ENCODE data around the gene PPIP5K1.
"Not testable (repeated sequence)": the region's sequence is repeated elsewhere in the genome, so short reads cannot be mapped to it uniquely, and the experiment has no call there.

The PPIP5K1 gene

GRCh38 chr15:43544266-43544665 lies 45.7 kb downstream of the PPIP5K1 start:
- DNase-seq, result no peak

DNA sequence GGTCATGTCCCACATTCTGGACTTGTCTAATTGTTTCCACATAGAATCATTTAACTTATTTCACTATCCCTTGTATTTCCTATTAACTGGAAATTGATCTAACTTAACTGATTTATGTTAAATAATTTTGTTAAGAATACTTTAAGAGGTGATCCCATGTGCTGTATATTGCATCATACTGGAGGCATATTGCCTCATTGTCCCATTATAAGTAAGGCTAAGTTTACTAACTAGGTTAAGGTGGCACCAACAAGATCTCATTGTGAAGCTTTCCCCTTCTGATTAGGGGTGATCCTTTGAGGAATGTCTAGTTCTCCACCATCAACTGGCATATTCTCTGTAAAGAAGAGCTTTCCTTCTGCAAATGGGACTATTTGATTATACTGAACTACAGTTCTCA lies 48.2 kb downstream of the PPIP5K1 start:
- DNase-seq, result no peak

- DNase-seq, result no peak
These were observed 51.9 kb downstream of the PPIP5K1 start for GRCh38 chr15:43538091-43538490.

DNA sequence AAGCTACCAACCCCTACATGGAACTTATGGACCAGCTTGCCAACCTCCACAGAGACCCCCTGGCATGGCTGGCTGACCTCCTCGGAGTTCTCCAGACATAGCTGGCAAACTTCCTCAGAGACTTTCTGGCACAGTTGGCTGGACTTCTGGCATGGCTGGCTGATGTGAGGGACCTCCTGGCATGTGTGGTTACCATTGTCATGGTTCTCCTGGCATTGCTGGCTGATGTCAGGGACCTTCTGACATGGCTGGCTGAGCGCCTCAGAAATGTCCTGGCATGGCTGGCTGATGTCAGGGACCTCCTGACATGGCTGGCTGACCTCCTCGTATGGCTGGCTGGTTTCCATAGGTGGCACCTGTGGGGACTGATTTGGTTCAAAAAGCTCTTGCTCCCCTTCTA lies 55.1 kb downstream of the PPIP5K1 start:
- DNase-seq, result no peak

DNA sequence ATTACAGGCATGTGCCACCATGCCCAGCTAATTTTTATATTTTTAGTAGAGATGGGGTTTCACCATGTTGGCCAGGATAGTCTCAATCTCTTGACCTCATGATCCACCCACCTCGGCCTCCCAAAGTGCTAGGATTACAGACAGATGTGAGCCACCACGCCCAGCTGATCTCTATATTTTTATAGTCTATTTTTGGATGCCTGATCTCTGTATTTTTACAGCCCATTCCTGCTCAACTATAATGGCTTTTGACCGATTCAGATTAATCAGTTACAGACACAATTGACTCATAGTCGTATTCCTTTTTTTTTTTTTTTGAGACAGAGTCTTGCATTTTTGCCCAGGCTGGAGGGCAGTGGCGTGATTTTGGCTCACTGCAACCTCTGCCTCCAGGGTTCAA lies 57.2 kb downstream of the PPIP5K1 start:
- not testable (repeated sequence) for DNase-seq

DNA sequence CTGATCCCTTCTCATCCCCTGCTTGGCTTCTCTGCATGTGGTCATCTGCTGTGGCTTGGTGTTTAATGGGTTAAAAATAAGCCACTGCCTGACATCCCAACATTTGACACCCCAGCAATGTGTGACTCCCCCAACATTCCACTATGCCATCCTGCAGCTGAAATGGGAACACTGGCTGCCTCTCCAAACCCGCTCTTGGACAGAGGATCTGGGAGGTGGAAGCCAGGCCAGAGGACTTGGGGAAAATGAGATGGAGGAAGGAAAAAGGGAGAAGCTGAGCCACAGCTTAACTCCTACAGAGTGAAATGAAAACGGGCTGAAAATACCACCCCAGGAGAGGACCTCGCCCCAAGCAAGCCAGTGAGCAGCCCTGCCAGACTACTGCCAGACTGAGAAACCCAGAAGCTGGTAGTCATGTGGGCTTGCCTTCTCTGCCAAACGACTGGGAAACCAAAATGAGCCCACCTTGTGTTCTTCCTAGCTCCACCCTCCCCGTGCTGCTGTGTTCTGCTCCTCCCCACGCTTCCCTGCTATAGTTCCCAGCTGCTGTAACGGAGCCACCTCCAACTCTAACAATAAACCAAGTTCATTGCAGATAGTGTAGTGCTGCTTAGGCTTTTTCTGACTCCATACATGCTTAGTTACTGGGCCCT lies 58.9 kb downstream of the PPIP5K1 start:
- no peak for DNase-seq

GRCh38 chr15:43529587-43530345 lies 60.2 kb downstream of the PPIP5K1 start:
- DNase-seq, result no peak

GRCh38 chr15:43529141-43529540 lies 60.9 kb downstream of the PPIP5K1 start:
- no peak for DNase-seq

GRCh38 chr15:43528542-43529007 lies 61.4 kb downstream of the PPIP5K1 start:
- DNase-seq, result no peak

DNA sequence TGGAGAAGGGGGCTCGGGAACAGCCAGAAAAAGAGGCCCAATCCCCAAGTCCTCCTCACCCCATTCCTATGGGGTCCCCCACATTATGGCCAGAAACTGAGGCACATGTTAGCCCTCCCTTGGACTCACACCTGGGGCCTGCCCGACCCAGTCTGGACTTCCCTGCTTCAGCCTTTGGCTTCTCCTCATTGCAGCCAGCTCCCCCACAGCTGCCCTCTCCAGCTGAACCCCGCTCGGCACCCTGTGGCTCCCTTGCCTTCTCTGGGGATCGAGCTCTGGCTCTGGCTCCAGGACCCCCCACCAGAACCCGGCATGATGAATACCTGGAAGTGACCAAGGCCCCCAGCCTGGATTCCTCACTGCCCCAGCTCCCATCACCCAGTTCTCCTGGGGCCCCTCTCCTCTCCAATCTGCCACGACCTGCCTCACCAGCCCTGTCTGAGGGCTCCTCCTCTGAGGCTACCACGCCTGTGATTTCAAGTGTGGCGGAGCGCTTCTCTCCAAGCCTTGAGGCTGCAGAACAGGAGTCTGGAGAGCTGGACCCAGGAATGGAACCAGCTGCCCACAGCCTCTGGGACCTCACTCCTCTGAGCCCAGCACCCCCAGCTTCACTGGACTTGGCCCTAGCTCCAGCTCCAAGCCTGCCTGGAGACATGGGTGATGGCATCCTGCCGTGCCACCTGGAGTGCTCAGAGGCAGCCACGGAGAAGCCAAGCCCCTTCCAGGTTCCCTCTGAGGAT lies 62.0 kb downstream of the PPIP5K1 start:
- DNase-seq, result no peak

GRCh38 chr15:43527016-43527801 lies 62.8 kb downstream of the PPIP5K1 start:
- DNase-seq, result no peak

- DNase-seq, result no peak
These were observed 63.6 kb downstream of the PPIP5K1 start for GRCh38 chr15:43526261-43526930.

DNA sequence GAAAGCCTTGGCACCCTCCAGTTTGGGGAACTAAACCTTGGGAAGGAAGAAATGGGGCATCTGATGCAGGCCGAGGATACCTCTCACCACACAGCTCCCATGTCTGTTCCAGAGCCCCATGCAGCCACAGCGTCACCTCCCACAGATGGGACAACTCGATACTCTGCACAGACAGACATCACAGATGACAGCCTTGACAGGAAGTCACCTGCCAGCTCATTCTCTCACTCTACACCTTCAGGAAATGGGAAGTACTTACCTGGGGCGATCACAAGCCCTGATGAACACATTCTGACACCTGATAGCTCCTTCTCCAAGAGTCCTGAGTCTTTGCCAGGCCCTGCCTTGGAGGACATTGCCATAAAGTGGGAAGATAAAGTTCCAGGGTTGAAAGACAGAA lies 64.9 kb downstream of the PPIP5K1 start:
- DNase-seq, result no peak

GRCh38 chr15:43524254-43524845 lies 65.7 kb downstream of the PPIP5K1 start:
- DNase-seq, result no peak

GRCh38 chr15:43523646-43524045 lies 66.4 kb downstream of the PPIP5K1 start:
- no peak for DNase-seq

GRCh38 chr15:43522247-43522646 lies 67.8 kb downstream of the PPIP5K1 start:
- DNase-seq, result no peak

- DNase-seq, result no peak
These were observed 68.6 kb downstream of the PPIP5K1 start for GRCh38 chr15:43521419-43521818.

GRCh38 chr15:43520138-43520537 lies 69.9 kb downstream of the PPIP5K1 start:
- no peak for DNase-seq

DNA sequence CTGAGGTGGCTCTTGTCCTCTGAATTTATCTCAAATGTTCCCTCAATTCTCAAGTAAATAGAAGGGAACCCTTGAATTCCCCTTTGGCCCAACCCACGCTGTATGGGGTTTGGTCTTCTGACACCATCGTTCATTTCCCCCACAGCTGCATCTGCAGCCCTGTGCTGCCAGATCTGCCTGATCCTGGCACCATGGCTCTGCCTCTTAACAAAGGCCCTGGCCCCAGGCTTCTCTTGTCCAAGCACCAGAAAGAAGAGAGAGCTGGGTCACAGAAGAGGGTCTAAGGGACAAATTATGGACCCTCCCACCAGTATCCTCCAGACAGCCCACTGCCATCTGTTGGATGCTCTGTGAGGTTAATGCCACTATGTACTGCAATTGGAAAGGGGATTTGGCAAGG lies 70.8 kb downstream of the PPIP5K1 start:
- DNase-seq, result no peak

DNA sequence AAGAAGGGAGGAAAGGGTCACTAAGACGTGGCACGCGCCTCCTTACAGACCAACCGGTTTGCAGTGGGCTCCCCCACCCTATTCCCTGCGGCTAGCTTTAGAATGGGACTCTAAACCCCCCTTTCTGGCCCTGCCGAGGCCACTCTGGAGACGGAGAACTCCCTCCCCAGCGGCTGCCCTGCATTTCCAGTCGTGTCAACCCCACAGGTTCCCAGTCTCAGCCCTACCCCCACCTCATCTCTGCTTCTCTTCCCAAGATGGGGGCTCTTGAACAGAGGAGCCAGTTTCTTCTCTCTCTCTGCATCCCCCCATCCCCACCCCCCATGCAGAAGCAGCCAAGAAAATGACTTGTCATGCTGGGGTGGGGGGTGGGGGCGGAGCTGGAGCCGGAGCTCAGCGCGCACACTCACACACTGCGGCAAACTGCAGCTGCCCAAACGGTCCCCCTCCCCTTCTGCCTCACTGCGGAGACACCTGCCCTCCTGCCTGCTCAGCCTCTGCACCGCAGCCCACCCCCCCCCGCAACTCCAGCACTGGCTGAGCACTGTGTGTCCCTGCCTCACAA lies 71.7 kb downstream of the PPIP5K1 start:
- no peak for DNase-seq

GRCh38 chr15:43517354-43518196 lies 72.4 kb downstream of the PPIP5K1 start, which contains the start of gene MAP1A:
TSS of gene MAP1A (plus strand) at chr15:43517608. CDS start at chr15:43521474, 3,866 bp downstream.
- no peak for DNase-seq
